GM19193 (cell line): ENCODE data around the gene PARD3B.

ENCODE experiments used
- POLR2A ChIP-seq: IDR thresholded peaks from 4 replicates; pipeline ENCODE4 v1.6.1; 2011; ENCODE audit not compliant: insufficient read depth, insufficient read length; ENCODE audit errors: extremely low read depth

The PARD3B gene

GRCh38 chr2:205511641-205512040, 966.4 kb downstream of the PARD3B start:
- no peak for TF ChIP-seq POLR2A

- no peak for TF ChIP-seq POLR2A
Observed at GRCh38 chr2:205520311-205520710, 975.0 kb downstream of the PARD3B start.

- TF ChIP-seq POLR2A, result no peak
Observed at GRCh38 chr2:205524656-205525055, 979.4 kb downstream of the PARD3B start.

GRCh38 chr2:205527801-205528200, 982.5 kb downstream of the PARD3B start:
- TF ChIP-seq POLR2A, result no peak

- no peak for TF ChIP-seq POLR2A
Observed at GRCh38 chr2:205531072-205531471, 985.8 kb downstream of the PARD3B start.

- TF ChIP-seq POLR2A, result no peak
Observed at GRCh38 chr2:205531489-205532148, 986.3 kb downstream of the PARD3B start.

GRCh38 chr2:205535001-205535400, 989.7 kb downstream of the PARD3B start:
- no peak for TF ChIP-seq POLR2A

- no peak for TF ChIP-seq POLR2A
Observed at GRCh38 chr2:205539603-205540002, 994.3 kb downstream of the PARD3B start.

GRCh38 chr2:205540036-205540435, 994.8 kb downstream of the PARD3B start:
- no peak for TF ChIP-seq POLR2A

GRCh38 chr2:205543262-205543843, 998.1 kb downstream of the PARD3B start:
- TF ChIP-seq POLR2A, result no peak

- no peak for TF ChIP-seq POLR2A
Observed at GRCh38 chr2:205543937-205544702, 998.8 kb downstream of the PARD3B start.

GRCh38 chr2:205545971-205546816, 1000.9 kb downstream of the PARD3B start:
- TF ChIP-seq POLR2A, result no peak

GRCh38 chr2:205555566-205556230, 1010.4 kb downstream of the PARD3B start:
- TF ChIP-seq POLR2A, result no peak

- no peak for TF ChIP-seq POLR2A
Observed at GRCh38 chr2:205556357-205556756, 1011.1 kb downstream of the PARD3B start.
